GM21717 (cell line): ENCODE measurements around the gene COX6B1.
"Not testable (repeated sequence)": the region's sequence is repeated elsewhere in the genome, so short reads cannot be mapped to it uniquely, and the experiment has no call there.

Source experiments
- ATAC-seq: cut with Tn5 transposase; IDR thresholded peaks from one replicate; pipeline ENCODE4 v1.9.1; 2021; ENCODE audit warnings: mild to moderate bottlenecking, moderate library complexity; ENCODE audit not compliant: unreplicated experiment

Gene COX6B1

GRCh38 chr19:35648017-35648961, at the start of gene COX6B1:
Gene COX6B1 (plus strand): TSS chr19:35648323. CDS start chr19:35651244, 2,921 bp downstream.
- ATAC-seq = peak; percentile 48

DNA sequence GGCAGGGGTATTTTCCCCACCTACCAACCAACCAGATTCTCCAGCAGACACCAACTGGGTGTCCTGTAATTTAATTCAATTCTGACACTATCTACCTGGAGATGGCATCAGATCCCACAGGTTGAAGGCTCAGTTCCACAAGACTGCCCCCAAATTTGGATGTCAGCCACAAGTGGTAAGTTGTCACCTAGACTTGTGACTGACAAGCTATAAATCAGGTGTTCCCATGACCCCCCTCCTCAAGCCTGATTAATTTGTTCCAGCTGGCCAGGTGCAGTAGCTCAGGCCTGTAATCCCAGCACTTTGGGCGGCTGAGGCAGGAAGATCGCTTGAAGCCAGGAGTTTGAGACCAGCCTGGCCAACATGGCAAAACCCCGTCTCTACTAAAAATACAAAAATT, 46.2 kb upstream of the COX6B1 start:
- ATAC-seq = no peak

DNA sequence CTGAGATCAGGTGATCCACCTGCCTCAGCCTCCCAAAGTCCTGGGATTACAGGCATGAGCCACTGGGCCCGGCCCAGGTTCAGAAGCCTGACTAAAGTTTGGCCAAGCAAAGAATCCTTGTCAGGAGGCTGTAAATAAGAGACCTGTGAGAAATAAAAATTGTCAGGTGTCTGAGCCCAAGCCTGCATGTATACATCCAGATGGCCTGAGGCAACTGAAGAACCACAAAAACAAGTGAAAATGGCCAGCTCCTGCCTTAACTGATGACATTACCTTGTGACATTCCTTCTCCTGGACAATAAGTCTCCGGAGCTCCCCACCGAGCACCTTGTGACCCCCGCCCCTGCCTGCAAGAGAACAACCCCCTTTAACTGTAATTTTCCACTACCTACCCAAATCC, 43.7 kb upstream of the COX6B1 start:
- ATAC-seq = not testable (repeated sequence)

DNA sequence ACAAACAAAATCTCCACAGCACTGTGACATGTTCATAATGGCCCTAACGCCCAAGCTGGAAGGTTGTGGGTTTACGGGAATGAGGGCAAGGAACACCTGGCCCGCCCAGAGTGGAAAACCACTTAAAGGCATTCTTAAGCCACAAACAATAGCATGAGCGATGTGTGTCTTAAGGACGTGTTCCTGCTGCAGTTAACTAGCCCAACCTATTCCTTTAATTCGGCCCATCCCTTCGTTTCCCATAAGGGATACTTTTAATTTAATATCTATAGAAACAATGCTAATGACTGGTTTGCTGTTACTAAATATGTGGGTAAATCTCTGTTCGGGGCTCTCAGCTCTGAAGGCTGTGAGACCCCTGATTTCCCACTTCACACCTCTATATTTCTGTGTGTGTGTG, 41.0 kb upstream of the COX6B1 start:
- not testable (repeated sequence) for ATAC-seq

DNA sequence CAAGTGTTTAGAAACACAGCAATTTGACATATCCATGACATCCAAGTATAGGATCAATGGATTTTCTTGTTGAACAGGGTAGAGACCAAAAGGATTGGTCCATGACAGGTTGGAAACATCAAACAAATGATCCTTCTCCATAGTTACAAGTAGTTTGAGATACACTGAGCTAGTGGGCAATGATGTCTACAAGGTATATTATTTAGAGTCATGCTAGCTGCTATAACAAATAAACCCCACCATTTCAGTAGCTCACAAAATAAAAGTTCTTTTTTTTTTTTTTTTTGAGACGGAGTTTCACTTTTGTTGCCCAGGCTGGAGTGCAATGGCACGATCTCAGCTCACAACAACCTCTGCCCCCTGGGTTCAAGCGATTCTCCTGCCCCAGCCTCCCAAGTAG, 40.5 kb upstream of the COX6B1 start:
- no peak for ATAC-seq

DNA sequence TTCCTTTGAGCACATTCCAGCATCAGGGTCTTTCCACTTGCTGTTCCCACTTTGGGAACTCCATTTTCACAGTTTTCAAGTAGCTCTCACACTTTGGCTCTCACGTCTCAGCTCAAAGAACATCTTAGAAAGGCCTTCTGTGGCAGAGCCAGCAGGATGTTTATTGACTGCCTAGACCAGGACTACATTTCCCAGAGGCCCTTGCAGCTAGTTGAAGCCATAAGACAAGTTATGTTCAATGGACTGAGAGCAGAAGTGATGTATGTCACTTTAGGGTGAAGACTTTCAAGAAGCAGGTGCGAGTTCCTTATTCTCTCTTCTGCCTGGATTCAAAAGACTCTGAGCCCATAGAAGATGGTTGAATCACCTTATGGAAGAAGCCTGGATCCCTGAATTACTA, 39.9 kb upstream of the COX6B1 start:
- ATAC-seq = no peak

DNA sequence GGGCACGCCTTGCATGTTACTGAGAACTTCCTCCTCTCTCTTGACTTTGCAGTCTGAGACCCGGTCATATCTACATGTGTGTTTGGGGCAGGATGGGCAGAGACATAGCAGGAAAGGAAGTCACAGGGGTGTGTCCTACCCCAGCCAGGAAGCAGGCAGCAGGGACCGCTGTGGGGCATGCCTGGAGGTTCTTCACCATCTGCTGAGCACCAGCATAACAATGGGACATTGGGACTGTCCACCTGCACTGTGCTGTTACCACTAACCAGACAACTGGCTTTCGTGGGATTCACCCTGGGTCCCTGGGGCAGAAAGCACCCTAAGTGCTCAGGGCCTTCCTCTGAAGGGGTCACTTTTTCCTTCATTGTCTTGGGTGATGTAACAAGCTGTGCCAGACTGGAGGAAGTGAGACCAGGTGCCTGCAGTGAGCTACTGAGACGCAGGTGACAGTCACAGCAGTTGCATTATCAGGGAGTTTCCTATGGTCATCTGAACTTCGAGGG, 38.2 kb upstream of the COX6B1 start:
- no peak for ATAC-seq

- no peak for ATAC-seq
Measured at GRCh38 chr19:35612224-35612558, 35.9 kb upstream of the COX6B1 start.

- peak; percentile 64 for ATAC-seq
Measured at GRCh38 chr19:35612559-35613321, 35.4 kb upstream of the COX6B1 start, which contains the start of gene HAUS5. Gene HAUS5 (plus strand): TSS chr19:35612735. CDS start chr19:35612795, 60 bp downstream.

GRCh38 chr19:35613574-35613973, 34.5 kb upstream of the COX6B1 start:
- ATAC-seq = no peak

DNA sequence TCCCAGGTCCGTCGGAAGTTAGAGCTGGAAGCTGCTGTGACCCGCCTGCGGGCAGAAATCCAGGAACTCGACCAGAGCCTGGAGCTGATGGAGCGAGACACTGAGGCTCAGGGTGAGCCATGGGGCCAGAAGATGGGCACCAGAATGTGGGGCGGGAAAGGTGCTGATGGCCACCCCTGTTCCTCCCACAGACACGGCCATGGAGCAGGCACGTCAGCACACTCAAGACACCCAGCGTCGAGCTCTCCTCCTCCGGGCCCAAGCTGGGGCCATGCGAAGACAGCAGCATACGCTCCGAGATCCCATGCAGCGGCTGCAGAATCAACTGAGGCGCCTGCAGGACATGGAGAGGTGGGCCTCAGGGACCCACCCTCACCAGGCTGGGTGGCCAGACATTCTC, 33.1 kb upstream of the COX6B1 start:
- ATAC-seq = no peak

DNA sequence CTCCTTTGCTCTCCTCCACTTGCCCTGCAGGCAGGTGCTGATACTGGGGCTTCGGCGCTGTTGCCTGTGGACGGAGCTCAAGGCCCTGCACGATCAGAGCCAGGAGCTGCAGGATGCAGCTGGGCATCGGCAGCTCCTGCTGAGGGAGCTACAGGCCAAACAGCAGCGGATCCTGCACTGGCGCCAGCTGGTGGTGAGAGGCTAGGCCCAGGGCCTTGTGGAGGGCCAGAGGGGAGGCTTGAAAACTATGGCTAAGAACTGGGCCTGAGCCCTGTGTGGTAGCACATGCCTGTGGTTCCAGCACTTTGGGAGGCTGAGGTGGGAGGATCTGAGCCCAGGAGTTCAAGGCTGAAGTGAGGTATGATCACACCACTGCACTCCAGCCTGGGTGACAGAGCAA, 29.3 kb upstream of the COX6B1 start:
- ATAC-seq = no peak

GRCh38 chr19:35619290-35619923, 28.7 kb upstream of the COX6B1 start:
- ATAC-seq = no peak

GRCh38 chr19:35620001-35620400, 28.1 kb upstream of the COX6B1 start:
- ATAC-seq = no peak

GRCh38 chr19:35621708-35622107, 26.4 kb upstream of the COX6B1 start:
- no peak for ATAC-seq

DNA sequence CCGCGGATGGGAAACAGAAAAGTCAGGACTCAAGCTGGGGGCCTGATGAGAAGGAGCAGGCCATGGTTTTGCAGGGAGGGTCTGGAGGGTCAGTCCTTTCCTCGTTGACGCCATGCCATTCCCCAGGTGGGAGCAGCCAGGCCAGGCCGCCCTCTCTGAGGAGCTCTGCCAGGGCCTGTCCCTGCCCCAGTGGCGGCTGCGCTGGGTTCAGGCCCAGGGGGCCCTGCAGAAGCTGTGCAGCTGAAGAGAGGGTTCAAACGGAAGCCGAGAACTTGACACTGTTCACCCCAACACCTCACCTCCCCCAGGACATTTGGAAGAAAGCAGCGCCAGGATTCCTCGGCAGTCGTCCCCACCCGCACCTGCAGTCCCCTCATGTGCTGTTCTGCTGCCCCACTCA, 25.4 kb upstream of the COX6B1 start:
- ATAC-seq = no peak

DNA sequence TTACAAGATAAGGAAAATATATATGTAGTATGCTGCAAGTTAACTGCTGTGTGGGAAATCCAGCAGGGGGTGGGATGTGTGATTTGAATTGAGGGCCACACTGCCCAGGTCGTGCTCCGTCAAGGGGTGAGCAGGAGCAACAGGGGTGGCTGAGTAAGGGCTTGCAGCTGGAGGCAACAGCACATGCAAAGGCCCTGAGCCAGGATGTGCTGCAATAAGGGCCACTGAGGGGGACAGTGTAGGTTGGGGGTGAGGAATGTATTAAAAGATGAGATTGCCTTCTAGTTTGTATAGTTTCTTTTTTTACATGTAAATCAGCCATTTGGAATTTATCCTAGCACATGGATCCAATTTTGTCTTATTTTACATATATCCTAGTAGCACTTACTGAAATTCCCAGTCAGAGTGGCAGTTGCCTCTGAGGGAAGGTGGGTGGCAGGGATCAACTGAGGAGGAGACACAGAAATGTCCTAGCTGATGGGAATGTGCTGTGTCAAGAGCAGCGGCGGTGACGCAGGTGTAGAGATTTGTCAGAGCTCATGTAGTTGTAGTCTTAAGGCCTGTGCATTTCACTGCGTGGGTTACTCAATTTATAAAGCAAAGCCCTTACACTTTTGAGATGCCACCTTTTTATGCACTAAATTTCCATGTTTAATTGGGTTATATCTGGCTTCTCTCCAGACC, 24.7 kb upstream of the COX6B1 start:
- ATAC-seq = no peak

DNA sequence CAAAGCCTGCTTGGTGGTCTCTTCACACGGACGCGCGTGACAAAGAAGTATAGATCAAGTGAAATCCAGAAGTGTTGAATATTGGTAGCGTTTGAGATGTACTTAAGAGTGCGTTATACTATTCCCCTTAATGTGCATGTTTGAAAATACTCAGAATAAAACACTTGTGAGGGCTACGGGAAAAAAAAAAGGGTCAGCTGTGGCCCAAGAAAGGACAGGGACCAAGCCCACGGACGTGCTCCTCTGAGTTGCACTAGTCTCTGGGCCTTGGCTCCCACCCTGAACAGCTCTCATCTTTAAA, 19.9 kb upstream of the COX6B1 start:
- no peak for ATAC-seq

DNA sequence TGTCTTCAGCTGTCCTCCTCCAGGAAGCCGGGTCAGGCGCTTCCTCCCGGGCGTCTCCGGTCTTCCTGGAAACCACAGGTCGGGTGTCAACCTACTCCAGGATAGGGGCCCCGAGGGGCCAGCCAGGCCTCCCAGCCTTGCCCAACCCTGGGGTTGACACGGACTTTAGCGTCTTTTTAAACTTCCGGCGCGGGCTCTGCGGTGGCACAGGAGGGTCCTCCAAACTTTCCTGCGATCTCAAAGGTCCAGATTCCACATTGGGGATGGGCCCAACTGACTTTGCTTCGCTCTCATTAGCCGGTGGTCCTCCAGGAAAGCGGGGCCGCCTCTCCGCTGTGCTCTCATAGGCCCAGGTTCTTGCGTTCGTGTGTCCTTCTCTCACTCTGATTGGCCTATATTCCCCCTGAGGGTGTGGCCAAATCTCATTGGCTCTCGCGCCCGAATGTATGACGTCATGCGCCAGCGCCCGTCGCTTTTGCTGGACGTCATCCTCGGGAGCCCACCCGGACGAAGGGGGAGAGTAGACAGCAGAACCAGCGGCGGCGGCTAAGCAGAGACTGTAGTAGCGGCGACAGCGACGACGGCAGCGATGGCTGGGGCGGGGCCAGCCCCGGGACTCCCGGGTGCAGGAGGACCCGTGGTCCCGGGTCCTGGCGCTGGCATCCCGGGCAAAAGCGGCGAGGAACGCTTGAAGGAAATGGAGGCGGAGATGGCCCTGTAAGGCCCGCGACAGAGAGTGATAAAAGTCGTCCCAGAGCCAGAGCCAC, 19.4 kb upstream of the COX6B1 start, which contains the start of gene RBM42:
Gene RBM42 (plus strand): TSS at position 472 of the 767 bp plus-strand sequence. CDS start 118 bp downstream, at position 590.
- ATAC-seq = peak; percentile 86

- peak; percentile 4 for ATAC-seq
Measured at GRCh38 chr19:35629332-35629633, 18.8 kb upstream of the COX6B1 start.
